Breast epithelium (tissue), 3 donors: Measurements from ENCODE around the gene MRPL38.

Experiments used
- CTCF ChIP-seq, 3 donors: fragments of 450-650 bp; IDR thresholded peaks; one replicate each; pipeline ENCODE4 v1.5.1; 2016 to 2017; ENCODE audit warnings: antibody characterized with exemption in 3 of 3, mild to moderate bottlenecking in 3 of 3, moderate library complexity in 3 of 3
- POLR2A ChIP-seq: fragments of 450-650 bp; IDR thresholded peaks from one replicate; pipeline ENCODE4 v1.6.1; 2016; ENCODE audit warnings: antibody characterized with exemption, mild to moderate bottlenecking, moderate library complexity

GRCh38 chr17:75945211-75945610 is 40.5 kb upstream of the MRPL38 start:
- TF ChIP-seq POLR2A (no peak), CTCF (IDR thresholded peaks at IDR 0.05) (no peak)
